CD1c-positive myeloid dendritic cell (primary cell): ENCODE data around the gene OR2J1.
"Not testable (repeated sequence)": the region's sequence is repeated elsewhere in the genome, so short reads cannot be mapped to it uniquely, and the experiment has no call there.

Experiments
- DNase-seq: peaks from one replicate; pipeline ENCODE4 v3.0.0-alpha.2; 2016; ENCODE audit errors: extremely low spot score

The OR2J1 gene

DNA sequence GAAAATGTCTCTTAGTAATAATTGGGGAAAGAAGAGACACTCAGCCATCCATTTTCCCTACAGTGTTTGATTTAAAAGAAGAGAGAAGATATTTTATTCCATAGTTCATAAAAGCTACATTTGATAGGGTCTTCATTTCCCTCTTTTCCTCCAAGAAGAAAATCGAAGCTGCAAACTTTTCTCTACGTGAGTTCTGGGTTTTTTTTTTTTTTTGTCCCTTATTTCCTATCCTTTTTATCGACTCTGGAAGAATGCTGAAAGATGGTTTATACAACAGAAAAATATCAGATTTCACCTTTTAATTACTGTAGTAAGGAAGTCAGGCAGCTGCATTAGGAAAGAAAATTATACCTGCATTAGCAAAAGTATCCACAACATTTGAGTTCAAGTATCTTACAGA is at the start of gene OR2J1:
Gene OR2J1 (plus strand): TSS at position 301 of the 400 bp plus-strand sequence. CDS start 1,453 bp downstream, outside the sequence.
- DNase-seq = no peak

DNA sequence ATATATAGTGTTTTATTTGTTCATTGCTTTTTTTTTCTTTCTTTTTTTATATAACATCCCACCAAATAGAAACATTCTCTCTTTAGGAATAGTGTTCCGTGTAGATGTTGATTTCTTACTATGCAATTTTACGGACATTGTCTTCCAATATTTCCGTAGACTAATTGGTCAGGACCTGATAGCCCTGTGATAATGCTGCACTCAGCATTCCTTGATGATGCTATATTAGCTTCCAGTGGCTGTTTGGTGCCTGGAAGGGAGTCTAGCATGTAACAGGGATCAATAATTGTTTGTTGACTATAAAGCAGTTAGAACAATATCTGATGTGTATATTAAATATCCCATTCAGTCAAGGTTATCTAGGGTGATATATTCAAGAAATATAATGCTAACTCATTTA is 47.6 kb upstream of the OR2J1 start:
- DNase-seq = no peak

DNA sequence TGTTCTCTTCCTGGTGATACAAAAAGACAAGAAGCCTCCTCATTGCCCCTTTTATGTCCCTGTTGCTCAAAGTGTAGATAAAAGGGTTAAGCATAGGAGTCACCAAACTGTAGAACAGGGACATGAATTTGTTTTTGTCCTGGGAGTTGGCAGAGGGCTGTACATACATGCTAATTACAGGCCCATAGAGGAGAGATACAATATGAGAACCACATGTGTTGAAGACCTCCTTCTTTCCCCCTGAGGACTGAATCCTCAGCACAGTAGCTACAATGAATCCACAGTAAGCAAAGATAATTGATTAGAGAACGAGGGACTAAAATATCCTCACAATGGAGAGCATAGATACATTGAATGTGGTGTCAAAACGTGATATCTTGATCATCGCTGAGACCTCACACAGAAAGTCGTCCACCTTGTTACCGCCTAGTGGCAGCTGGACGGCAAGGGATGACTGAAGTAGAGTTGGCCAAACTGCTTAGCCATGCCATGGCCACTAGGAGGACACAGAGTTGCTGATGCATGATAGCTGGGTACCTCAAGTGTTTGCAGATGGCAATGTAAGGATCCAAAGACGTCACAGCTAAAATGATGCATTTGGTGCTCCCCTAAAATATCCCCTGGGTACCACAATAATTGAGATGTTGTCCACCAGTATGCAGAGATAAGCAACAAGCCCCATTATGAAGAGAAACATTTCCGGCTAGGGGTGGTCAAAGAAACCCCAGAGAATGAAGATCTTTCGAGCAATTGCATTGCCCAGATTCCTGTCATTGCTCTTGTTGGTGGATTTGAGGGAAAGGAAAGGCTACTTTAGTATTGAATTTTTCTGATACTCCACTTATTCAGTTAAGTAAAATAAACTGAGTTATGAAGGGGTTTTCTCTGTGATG is 27.2 kb upstream of the OR2J1 start:
- peak; percentile 4 for DNase-seq

DNA sequence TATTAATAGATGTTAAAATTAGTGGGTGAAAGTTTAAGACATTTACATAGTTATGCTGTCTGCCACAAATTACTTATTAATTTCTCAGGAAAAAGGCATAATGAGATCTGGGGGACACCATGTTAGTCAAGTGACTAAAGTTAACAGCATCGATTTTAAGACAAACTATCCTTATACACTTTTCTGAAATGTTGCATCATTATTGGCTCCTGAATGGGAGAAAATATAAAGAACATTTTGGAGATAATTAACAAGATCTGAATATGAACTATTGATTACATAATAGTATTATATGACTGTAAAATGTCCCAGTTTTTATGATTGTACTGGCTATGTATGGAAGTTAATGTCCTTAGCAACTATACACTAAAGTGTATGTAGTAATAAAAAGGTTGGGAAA is 20.1 kb upstream of the OR2J1 start:
- no peak for DNase-seq

DNA sequence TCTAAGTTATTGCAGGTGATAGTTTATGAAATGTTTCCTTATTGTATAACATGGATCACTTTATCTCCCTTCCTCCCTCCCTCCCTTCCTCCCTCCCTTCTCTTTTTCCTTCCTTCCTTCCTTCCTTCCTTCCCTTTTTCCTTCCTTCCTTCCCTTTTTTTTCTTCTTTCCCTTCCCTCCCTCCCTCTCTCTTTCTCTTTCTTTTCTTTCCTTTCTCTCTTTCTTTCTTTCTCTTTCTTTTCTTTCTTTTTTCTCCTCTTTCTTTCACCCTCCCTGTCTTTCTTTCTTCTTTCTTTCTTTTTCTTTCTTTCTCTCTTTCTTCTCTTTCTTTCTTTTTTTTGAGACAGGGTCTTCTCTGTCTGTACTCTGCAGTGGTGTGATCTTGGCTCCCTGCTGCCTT is 18.0 kb upstream of the OR2J1 start:
- DNase-seq = no peak

DNA sequence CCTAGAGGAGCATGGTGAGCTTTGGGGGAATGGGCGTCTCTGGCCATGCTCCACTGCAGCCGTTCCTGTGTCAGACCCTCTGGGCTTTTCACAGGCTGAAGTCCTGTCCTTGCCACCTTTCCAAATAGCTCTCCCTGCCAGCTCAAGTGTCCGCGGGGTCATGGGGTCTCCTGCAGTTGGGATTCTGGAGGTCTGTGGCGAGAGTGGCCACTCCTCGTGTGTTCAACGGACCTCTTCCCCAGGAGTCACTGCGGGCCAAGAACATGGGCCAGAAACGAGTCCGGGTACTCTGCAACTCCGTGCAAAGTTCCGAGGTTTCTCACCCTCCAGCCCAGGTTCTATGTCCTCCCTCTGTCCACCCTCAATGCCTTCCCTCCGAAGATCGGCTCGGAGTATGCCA is 16.8 kb upstream of the OR2J1 start:
- DNase-seq = no peak

DNA sequence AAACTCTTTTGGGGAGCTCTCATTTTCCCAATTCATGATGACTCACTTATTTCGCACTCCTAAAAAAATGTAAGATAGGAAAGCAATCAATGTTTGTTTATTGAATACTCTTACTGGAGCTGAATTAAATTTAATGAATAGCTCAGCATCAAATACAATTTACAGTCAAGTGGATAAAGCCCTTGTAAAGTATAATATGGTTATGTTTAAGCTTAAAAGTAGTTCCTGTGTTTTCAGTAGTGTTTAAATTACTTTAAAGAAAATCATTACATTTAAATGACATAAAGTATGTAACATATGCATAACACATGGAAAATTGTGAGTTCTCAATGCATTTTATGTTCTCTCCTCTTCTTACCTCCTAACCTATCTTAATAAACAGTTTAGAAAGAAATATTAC is 12.1 kb upstream of the OR2J1 start, which contains the start of gene OR2B3:
Gene OR2B3 (minus strand): TSS at position 101 of the 400 bp plus-strand sequence. CDS start 65 bp downstream, at position 36.
- DNase-seq = no peak

DNA sequence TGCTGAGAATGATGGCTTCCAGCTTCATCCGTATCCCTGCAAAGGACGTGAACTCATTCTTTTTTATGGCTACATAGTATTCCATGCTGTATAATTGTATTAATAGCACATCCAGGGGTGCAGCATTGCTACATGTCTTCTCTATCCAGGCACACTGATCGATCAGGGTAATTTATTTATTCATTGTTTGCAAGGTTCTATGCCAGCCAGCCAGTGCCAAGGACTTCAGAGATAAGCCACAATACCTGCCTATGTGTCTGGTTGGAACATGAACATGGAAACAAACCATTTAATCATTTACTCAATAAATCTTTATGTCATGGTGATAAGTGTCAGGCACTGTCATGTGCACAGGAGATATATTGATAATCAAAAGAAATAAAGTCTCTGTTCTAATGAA is 6.3 kb upstream of the OR2J1 start:
- no peak for DNase-seq

DNA sequence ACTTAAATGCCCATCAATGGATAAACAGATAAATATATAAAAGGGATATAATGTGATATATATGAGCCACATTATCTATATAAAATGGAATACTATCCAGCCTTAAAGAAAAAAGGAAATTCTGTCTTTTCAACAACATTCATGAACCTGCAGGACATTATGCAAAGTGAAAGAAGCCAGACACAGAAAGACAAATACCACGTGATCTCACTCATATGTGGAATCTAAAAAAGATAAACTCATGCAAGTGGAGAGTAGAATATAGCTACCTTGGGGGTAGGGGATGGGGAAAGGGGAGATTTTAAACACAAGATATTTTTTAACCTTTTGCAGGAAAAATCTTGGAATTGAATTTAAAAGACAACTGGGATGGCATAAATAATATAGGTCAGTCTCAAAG is 1.5 kb upstream of the OR2J1 start:
- no peak for DNase-seq

DNA sequence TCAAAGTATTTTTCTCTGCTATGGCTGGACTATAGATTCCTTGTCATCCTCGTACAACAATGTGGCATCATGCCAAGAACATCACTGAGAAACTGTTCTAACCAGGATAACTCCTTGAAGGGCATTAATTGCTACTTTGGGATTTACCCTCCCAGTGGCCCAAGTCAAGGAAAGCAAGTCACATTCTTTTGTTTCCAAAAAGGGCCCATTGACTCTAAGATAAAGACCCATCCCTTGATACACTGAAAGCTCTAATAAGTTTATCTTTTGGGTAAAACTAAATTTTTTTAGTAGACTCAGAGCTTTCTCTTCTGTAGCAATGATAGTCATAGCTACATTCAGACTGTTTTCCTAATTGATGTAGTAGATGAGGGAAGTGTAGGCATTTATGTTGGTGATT is 8.5 kb downstream of the OR2J1 start, which contains the start of gene OR2J3:
Gene OR2J3 (plus strand): TSS at position 301 of the 400 bp plus-strand sequence. CDS start 3,833 bp downstream, outside the sequence.
- no peak for DNase-seq

DNA sequence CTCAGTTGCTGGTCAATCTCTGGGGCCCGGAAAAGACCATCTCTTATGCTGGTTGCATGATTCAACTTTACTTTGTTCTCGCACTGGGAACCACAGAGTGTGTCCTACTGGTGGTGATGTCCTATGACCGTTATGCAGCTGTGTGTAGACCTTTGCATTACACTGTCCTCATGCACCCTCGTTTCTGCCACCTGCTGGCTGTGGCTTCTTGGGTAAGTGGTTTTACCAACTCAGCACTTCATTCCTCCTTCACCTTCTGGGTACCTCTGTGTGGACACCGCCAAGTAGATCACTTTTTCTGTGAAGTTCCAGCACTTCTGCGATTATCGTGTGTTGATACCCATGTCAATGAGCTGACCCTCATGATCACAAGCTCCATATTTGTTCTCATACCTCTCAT is 12.8 kb downstream of the OR2J1 start:
- no peak for DNase-seq

DNA sequence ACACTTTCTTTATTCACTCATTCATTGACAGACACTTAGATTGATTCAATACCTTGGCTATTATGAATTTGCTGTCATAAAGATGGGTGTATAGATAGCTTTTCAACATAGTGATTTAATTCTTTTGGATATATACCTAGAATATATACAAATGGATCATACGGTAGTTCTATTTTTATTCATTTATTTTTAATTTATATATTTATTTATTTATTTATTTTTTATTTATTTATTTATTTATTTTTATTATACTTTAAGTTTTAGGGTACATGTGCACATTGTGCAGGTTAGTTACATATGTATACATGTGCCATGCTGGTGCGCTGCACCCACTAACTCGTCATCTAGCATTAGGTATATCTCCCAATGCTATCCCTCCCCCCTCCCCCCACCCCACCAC is 15.7 kb downstream of the OR2J1 start:
- not testable (repeated sequence) for DNase-seq

DNA sequence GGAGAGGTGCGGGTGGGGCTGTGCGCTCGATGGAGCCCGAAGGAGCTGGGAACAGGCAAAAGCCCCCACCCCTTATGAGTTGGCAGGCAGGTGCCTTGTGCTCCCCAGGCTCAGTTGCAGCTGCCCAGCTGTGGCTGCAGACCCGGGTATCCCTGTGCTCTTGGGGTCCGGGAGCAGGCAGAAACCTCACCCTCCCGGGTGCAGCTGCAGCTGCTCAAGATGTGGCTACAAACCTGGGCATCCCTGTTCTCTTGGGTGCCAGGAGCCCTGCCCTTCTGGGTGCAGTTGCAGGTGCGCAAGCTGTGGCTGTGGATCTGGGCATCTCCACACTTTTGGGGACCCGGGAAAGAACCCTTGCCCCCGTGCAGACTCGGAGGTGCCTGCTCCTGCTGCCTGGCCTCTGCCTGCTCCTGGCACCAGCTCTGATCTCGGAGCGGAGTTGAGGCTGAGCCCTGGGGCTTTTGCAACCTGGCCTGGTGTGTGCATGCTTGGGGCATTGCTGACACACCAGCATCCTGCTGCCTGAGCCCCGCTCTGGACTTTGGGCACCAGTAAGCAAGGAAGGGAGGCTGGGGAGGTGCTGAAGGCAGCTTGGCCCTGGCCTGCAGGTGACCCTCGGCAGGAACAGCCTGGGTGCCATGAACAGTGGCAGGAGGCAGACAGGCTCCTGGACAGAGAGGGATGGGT is 30.2 kb downstream of the OR2J1 start:
- no peak for DNase-seq

DNA sequence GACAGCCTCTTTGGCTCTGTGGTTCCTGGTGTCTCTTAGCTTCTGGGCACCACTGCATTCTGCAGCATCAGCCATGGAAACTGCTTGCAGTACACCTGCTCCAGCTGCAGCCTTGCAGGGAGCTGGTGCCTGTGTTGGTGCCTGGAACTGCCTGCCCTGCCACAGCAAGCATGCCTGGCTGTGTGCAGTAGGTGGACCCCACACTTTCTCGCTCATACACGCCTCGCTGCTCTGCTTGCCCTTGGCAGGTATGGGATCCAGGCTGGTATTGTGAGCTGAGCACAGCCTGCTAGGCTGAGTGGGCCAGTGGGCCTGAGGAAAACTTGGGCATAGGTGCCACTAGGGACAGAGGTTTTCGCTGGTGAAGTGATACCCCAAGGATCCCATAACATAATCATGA is 31.4 kb downstream of the OR2J1 start:
- DNase-seq = no peak

DNA sequence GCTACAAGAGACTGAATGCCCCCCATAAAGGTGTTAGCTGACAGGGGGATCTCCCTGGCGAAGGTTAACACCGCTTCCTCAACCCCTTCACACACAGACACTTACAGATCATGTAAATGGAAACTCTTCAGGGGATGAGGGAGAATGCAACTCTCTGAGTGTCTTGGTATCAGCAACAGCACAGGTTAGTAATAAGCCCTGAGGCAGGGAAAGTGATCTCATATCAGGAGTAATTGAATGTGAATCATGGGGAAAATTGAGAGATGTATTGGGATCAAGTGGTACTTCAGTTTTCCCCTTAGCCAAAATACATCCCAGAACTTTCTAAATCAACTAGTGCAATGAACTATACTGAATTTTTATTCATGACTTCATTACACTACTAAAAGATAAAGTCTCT is 32.4 kb downstream of the OR2J1 start:
- DNase-seq = no peak

DNA sequence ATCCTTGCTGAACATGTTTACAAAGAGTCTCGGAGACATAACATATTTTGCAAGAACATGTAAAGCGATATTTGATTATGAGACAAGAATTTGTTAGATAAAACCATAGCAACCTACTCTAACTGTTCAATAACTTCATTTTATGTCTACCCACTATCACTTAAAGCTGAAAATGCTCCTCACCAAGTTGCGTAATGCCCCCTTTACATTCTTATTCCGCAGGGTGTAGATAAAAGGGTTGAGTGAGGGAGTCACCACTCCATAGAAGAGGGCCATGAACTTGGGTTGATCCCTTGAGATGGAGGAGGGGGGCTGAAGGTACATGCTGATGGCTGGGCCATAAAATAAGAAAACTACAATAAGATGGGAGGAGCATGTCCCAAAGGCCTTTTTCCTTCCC is 38.4 kb downstream of the OR2J1 start:
- no peak for DNase-seq

DNA sequence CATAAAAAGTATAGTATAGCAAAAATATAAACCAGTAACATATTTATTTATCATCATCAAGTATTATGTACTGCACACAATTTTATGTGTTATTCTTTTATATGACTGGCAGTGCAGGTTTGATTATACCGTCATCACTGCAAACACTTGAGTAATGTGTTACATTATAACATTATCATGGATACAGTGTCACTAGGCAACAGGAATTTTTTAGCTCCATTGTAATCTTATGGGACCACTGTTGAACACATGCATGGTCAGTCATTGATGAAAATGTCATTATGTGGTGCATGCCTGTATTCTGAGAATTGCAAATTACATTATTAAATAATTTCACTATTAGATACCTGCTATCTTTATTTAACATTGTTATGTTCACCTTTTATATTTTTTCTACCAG is 42.3 kb downstream of the OR2J1 start:
- DNase-seq = no peak

DNA sequence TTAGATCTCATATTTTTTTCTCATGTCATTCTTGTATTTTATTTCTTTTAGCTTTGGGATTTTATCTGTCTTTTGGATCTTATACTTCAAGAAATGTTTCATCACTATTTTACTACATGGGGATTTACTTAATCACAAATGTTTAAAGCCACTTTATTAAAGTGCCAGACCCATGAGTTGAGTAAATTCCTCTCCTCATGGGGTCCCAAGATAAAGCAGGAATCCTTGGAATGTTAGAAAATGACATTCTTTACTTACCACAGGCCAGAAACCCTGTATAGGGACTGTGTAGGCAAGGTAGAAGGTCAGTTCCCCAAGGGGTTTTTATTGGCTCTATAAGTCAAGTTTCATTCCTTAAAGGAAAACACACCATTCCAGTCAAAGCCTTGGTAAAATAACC is 43.0 kb downstream of the OR2J1 start:
- no peak for DNase-seq

DNA sequence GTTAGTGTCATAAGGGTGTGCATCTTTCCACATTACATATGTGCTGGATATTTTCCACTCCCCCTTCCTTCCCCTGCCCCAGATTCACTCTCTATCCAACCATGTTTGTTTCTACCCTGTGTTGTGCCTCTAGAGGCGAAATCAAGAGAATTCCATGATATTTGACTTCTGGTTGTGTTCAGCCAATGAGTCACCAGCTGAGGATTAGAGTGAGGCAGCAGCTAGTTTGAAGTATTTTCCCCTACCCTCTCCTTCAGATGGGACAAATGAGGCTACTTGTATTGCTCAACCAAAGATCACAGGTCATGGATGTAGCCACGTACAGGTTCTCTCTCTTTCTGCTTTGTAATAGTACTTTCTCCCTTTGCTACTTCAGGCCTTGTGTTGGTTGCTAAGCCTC is 46.9 kb downstream of the OR2J1 start:
- DNase-seq = no peak

DNA sequence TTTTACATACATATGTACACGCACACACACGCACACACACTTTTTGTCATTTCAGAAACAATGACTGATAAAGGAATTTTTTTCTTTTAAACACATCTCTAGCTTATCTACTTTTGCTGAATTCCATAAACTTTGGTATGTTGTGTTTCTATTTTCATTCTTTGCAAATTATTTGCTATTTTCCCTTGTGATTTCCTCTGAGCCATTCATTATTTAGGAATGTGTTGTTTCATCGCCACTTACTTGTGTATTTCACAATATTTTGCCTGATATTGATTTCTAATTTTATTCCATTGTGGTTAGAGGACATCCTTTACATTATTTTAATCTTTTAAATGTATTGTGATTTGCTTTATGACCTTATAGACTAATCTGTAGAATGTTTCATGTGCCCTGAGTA is 47.8 kb downstream of the OR2J1 start:
- no peak for DNase-seq

DNA sequence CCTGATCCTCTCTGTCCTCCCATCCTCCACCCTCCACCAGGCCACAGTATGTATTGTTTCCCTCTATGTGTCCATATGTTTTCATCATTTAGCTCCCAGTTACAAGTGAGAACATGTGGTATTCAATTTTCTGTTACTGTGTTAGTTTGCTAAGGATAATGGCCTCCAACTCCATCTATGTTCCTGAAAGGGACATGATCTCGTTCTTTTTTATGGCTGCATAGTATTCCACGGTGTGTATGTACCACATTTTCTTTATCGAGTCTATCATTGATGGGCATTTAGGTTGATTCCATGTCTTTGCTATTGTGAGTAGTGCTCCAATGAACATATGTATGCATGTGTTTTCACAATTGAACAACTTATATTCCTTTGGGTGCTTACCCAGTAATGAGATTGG is 50.2 kb downstream of the OR2J1 start:
- DNase-seq = not testable (repeated sequence)
